Endothelial cell of umbilical vein (primary cell): ENCODE measurements around the gene FBXO3. TPM values are rescaled to one million over a fixed set of nuclear protein-coding genes. Genes with fewer than 3 reads are reported as not detected.
"Not testable (repeated sequence)": the region's sequence is repeated elsewhere in the genome, so short reads cannot be mapped to it uniquely, and the experiment has no call there.

Experiments
- BruUV-seq: library from RNA; stranded (reverse); fragments of 400-500 nt; replicated peaks from 2 replicates; lab custom pipeline; 2021; lab: Mats Ljungman, UMichigan
- CTCF ChIA-PET: fragments of 300-600, 350-600 bp; sonication (Branson Sonifier 250); formaldehyde crosslinking; loops from one replicate; lab custom pipeline; 2021; ENCODE audit warnings: antibody characterized with exemption, inconsistent platforms; lab: Charles Lee
- POLR2A ChIA-PET: fragments of 300-600, 350-600 bp; sonication (Branson Sonifier 250); formaldehyde crosslinking; loops from one replicate; lab custom pipeline; 2021; ENCODE audit warnings: antibody characterized with exemption, inconsistent platforms; lab: Charles Lee
- DNase-seq: peaks from one replicate; pipeline ENCODE4 v3.0.0-alpha.2; 2011; ENCODE audit warnings: low read depth, low spot score
- FAIRE-seq: peaks from 2 replicates; lab custom pipeline; 2011; peaks lifted over from hg19 to GRCh38; lab: Jason Lieb, UNC
- H2AFZ ChIP-seq: 2 replicates; pipeline ENCODE4 v1.6.0; 2012; ENCODE audit warnings: low read depth, low read length, control low read depth, inconsistent platforms
- H3K27ac ChIP-seq: 2 replicates; pipeline ENCODE4 v1.5.1; 2011; ENCODE audit warnings: low read depth, mild to moderate bottlenecking, control low read depth, low read length, moderate library complexity; ENCODE audit not compliant: insufficient read depth
- H3K27me3 ChIP-seq, 2 experiments: 2 replicates each; pipeline versions ENCODE4 v1.6.0 to v1.6.1; 2011; ENCODE audit warnings: low read length in 2 of 2, mixed read lengths in 1 of 2; ENCODE audit not compliant: control insufficient read depth in 2 of 2, insufficient read depth in 2 of 2
- H3K36me3 ChIP-seq, 2 experiments: 2 replicates in 1 of 2; 3 replicates in 1 of 2; pipeline ENCODE4 v1.5.1; 2011; ENCODE audit warnings: low read length in 2 of 2, mild to moderate bottlenecking in 1 of 2, moderate library complexity in 1 of 2; ENCODE audit not compliant: control insufficient read depth in 2 of 2, insufficient read depth in 2 of 2; ENCODE audit errors: extremely low read depth in 1 of 2
- H3K4me1 ChIP-seq: 3 replicates; pipeline ENCODE4 v1.5.1; 2011; ENCODE audit warnings: mild to moderate bottlenecking, low read length; ENCODE audit not compliant: control insufficient read depth, insufficient read depth; ENCODE audit errors: extremely low read depth
- H3K4me2 ChIP-seq: 2 replicates; pipeline ENCODE4 v1.6.1; 2011; ENCODE audit warnings: low read length, control low read depth, mixed read lengths; ENCODE audit not compliant: insufficient read depth
- H3K4me3 ChIP-seq, 3 experiments: fragments of 200-600 bp in 1 of 3; sonication (generic), shearing (Covaris generic) in 1 of 3; replicated peaks in 1 of 3; 2 replicates each; pipeline ENCODE4 v1.5.1; 2011 to 2016; ENCODE audit warnings: control low read depth in 3 of 3, low read length in 3 of 3, mild to moderate bottlenecking in 2 of 3, inconsistent platforms in 1 of 3, low read depth in 1 of 3, moderate library complexity in 1 of 3; ENCODE audit not compliant: insufficient read depth in 1 of 3
- H3K79me2 ChIP-seq: 2 replicates; pipeline ENCODE4 v1.6.0; 2012; ENCODE audit warnings: low read length, inconsistent platforms; ENCODE audit not compliant: control insufficient read depth, insufficient read depth
- H3K9ac ChIP-seq: replicated peaks from 2 replicates; pipeline ENCODE3; 2011; ENCODE audit warnings: low read length, control low read depth; ENCODE audit not compliant: insufficient read depth; ENCODE audit errors: extremely low read depth
- H3K9me1 ChIP-seq: replicated peaks from 3 replicates; pipeline ENCODE4 v1.6.0; 2011; ENCODE audit warnings: mild to moderate bottlenecking, low read length; ENCODE audit not compliant: control insufficient read depth, insufficient read depth; ENCODE audit errors: extremely low read depth
- H3K9me3 ChIP-seq: replicated peaks from 2 replicates; pipeline ENCODE4 v1.5.1; 2012; ENCODE audit warnings: low read length, inconsistent platforms; ENCODE audit not compliant: control insufficient read depth, insufficient read depth
- H4K20me1 ChIP-seq: replicated peaks from 2 replicates; pipeline ENCODE3; 2011; ENCODE audit warnings: mild to moderate bottlenecking, low read length; ENCODE audit not compliant: control insufficient read depth, insufficient read depth; ENCODE audit errors: extremely low read depth
- EZH2 ChIP-seq: IDR thresholded peaks from 2 replicates; pipeline ENCODE4 v1.6.1; 2012; ENCODE audit warnings: borderline replicate concordance, low read depth, mild to moderate bottlenecking, moderate library complexity, low read length, inconsistent platforms; ENCODE audit not compliant: severe bottlenecking
- FOS ChIP-seq: IDR thresholded peaks from 2 replicates; pipeline ENCODE4 v1.6.1; 2011; ENCODE audit warnings: mild to moderate bottlenecking, low read length, moderate library complexity, borderline replicate concordance; ENCODE audit not compliant: insufficient read depth
- GATA2 ChIP-seq: IDR thresholded peaks from 2 replicates; pipeline ENCODE4 v1.7.0; 2011; ENCODE audit warnings: low read depth, mild to moderate bottlenecking, moderate library complexity, mixed read lengths, low read length; ENCODE audit not compliant: insufficient read length, insufficient read depth
- JUN ChIP-seq: IDR thresholded peaks from 2 replicates; pipeline ENCODE4 v1.6.1; 2011; ENCODE audit warnings: borderline replicate concordance, low read depth; ENCODE audit not compliant: insufficient read length, insufficient read depth
- MYC ChIP-seq: IDR thresholded peaks from one replicate; pipeline ENCODE4 v1.6.1; 2011; ENCODE audit warnings: mild to moderate bottlenecking, low read depth, low read length
- POLR2A ChIP-seq: IDR thresholded peaks from 2 replicates; pipeline ENCODE4 v1.6.1; 2012; ENCODE audit warnings: low read depth, mild to moderate bottlenecking, control low read depth, low read length
- POLR2AphosphoS5 ChIP-seq: IDR thresholded peaks from 2 replicates; pipeline ENCODE4 v1.6.1; 2012; ENCODE audit warnings: low read depth, mild to moderate bottlenecking, control low read depth, low read length, moderate library complexity; ENCODE audit not compliant: insufficient read depth
- dilution Hi-C: fragments of 300-500 bp; cut with MboI; formaldehyde crosslinking; loops from one replicate; pipeline ENCODE4 v1.15.0; 2019; ENCODE audit warnings: low sequenced_read_pairs; ENCODE audit not compliant: extremely low pct_ligation_motif_present
- intact Hi-C: fragments of 100-400 bp; cut with micrococcal nuclease; formaldehyde crosslinking; loops from one replicate; pipeline ENCODE4 v1.10.0; 2022
- polyA plus RNA-seq, 4 experiments: library from polyadenylated mRNA; depleted of rRNA in 3 of 4; stranded (reverse) in 3 of 4; unstranded in 1 of 4; fragments of >200 nt; gene quantifications; 2 replicates each; pipeline versions ENCODE4 v1.2.1 to v1.2.3, GENCODE V29; 2011 to 2012; ENCODE audit warnings: missing spikeins in 1 of 4
- total RNA-seq: library from RNA; stranded (reverse); gene quantifications from 2 replicates; pipeline ENCODE4 v1.2.3, GENCODE V29; 2021
- TF ChIP-seq, protein P1 (sequence below): IDR thresholded peaks from 2 replicates; pipeline ENCODE4 v1.6.1; 2011; ENCODE audit not compliant: insufficient read depth, insufficient read length
- TF ChIP-seq, protein P2 (sequence below), 2 donors: IDR thresholded peaks; 1 replicate in 1 of 2; 2 replicates in 1 of 2; pipeline ENCODE4 v1.5.1; 2011; ENCODE audit warnings: low read length in 2 of 2, mild to moderate bottlenecking in 2 of 2, moderate library complexity in 2 of 2, control low read depth in 1 of 2, inconsistent platforms in 1 of 2, low read depth in 1 of 2; ENCODE audit not compliant: insufficient read depth in 1 of 2; ENCODE audit errors: extremely low read depth in 1 of 2

The FBXO3 gene
- total and polyA plus RNA-seq, 2 donors (not counting 3 experiments of a cell fraction or from before 2014, with no cell fraction given), result 18.0 to 23.1 TPM

DNA sequence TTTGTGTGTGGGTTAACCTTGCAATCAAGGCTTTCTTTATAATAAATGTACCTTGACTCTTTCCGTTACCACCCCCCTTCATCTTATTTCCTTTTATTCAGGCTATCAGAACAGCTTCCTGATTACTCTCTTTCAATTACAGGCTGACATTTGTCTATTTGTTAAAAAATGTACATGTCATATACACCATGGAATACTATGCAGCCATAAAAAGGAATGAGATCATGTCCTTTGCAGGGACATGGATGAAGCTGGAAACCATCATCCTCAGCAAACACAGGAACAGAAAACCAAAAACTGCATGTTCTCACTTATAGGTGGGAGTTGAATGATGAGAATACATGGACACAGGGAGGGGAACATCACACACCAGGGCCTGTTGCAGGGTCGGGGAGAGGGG lies 13.8 kb upstream of the FBXO3 start:
- CTCF ChIA-PET, intact Hi-C loops: not testable (repeated sequence)

DNA sequence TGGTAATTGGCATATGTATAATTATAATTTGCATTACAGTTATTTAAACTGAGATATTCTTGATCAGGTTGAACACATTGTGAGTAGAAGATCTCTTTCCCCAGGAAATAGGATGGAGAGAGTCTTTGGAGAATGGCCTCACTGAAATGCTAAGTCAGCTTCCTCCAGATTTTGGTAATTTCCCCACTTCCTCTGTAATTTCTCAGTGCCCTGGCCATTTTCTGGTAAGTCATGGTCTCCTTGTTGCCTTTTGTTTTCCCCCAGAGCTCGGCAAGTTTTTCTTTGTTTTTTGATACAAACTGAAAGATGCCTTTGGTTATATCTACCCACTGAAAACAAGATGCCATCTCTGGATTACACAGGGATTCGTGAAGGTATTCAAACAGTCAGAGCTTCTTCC lies 12.8 kb upstream of the FBXO3 start:
- POLR2A ChIA-PET, result no interaction called here
- Histone ChIP-seq H3K4me2 (no peak overlapping the region), H4K20me1 (no peaks in the 10 kb centered on the region), H3K9me3 (no peaks in the 10 kb centered on the region), H3K36me3 (no peaks in the 10 kb centered on the region), H3K9ac (no peak overlapping the region), H3K9me1 (no peaks in the 10 kb centered on the region), H3K27ac (no peak overlapping the region), H3K27me3 (peaks cover 24 to 41% of the 10 kb centered on the region in 2 experiments), H3K79me2 (no peaks in the 10 kb centered on the region), H3K4me1 (no peaks in the 10 kb centered on the region), H2AFZ (no peak overlapping the region), H3K4me3 (no peak overlapping the region)
- FAIRE-seq (no peak), DNase-seq (no peak)
- no TSS peak for BruUV-seq
- dilution Hi-C loops (no loop called here), intact Hi-C loops (no loop called here)
- TF ChIP-seq EZH2 (no peak), POLR2A (no peak), POLR2AphosphoS5 (no peak), GATA2 (no peak), FOS (no peak), JUN (no peak), MYC (no peak)
- TF ChIP-seq, protein P1, sequence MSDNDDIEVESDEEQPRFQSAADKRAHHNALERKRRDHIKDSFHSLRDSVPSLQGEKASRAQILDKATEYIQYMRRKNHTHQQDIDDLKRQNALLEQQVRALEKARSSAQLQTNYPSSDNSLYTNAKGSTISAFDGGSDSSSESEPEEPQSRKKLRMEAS, result no peak
- TF ChIP-seq, protein P2, sequence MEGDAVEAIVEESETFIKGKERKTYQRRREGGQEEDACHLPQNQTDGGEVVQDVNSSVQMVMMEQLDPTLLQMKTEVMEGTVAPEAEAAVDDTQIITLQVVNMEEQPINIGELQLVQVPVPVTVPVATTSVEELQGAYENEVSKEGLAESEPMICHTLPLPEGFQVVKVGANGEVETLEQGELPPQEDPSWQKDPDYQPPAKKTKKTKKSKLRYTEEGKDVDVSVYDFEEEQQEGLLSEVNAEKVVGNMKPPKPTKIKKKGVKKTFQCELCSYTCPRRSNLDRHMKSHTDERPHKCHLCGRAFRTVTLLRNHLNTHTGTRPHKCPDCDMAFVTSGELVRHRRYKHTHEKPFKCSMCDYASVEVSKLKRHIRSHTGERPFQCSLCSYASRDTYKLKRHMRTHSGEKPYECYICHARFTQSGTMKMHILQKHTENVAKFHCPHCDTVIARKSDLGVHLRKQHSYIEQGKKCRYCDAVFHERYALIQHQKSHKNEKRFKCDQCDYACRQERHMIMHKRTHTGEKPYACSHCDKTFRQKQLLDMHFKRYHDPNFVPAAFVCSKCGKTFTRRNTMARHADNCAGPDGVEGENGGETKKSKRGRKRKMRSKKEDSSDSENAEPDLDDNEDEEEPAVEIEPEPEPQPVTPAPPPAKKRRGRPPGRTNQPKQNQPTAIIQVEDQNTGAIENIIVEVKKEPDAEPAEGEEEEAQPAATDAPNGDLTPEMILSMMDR (IDR thresholded peaks at IDR 0.05; ENCODE audit: extremely low read depth in 1 of 2, insufficient read depth in 1 of 2, low read depth in 1 of 2, low read length in 2 of 2), result no peak
- CTCF ChIA-PET, result interaction anchor here (1.3 kb wide), 1 partner anchor 21 kb away, joined by 5 read pairs; no protein-coding TSS in a partner anchor

More for the DNA sequence above, 13.8 kb upstream of the FBXO3 start:
- FAIRE-seq, H3K36me3 ChIP-seq, H3K4me2 ChIP-seq, H3K9me3 ChIP-seq, POLR2A ChIA-PET, H4K20me1 ChIP-seq, BruUV-seq, H3K9me1 ChIP-seq, H3K4me3 ChIP-seq, H2AFZ ChIP-seq, dilution Hi-C loops, H3K4me1 ChIP-seq, DNase-seq, H3K9ac ChIP-seq, H3K79me2 ChIP-seq, H3K27ac ChIP-seq: not testable (repeated sequence)
- peaks cover 25 to 40% of the 10 kb centered on the region in 2 experiments for H3K27me3 ChIP-seq
